KMS-11 (cell line): Measurements from ENCODE around the gene RNGTT.

ENCODE experiments used
- H2AFZ ChIP-seq: fragments of 200-600 bp; sonication (generic); 2 replicates; pipeline ENCODE4 v1.6.1; 2016; ENCODE audit warnings: antibody characterized with exemption, mixed run types, low read depth
- H3K27ac ChIP-seq: fragments of 200-600 bp; sonication (generic); 2 replicates; pipeline ENCODE4 v1.6.1; 2016; ENCODE audit warnings: mild to moderate bottlenecking, mixed run types
- H3K27me3 ChIP-seq: fragments of 200-600 bp; sonication (generic); 2 replicates; pipeline ENCODE4 v1.6.1; 2017; ENCODE audit warnings: mild to moderate bottlenecking, low read depth, mixed run types, moderate library complexity; ENCODE audit not compliant: insufficient read depth
- H3K36me3 ChIP-seq: fragments of 200-600 bp; sonication (generic); 2 replicates; pipeline ENCODE4 v1.6.1; 2017; ENCODE audit warnings: mild to moderate bottlenecking, mixed run types; ENCODE audit not compliant: insufficient read depth
- H3K4me1 ChIP-seq: fragments of 200-600 bp; sonication (generic); 2 replicates; pipeline ENCODE4 v1.6.1; 2016; ENCODE audit warnings: mild to moderate bottlenecking, low read depth, mixed run types; ENCODE audit not compliant: poor library complexity, severe bottlenecking
- H3K4me2 ChIP-seq: fragments of 200-600 bp; sonication (generic); 2 replicates; pipeline ENCODE4 v1.7.0; 2016; ENCODE audit warnings: mild to moderate bottlenecking, mixed run types
- H3K4me3 ChIP-seq: fragments of 200-600 bp; sonication (generic); IDR thresholded peaks from 2 replicates; pipeline ENCODE4 v1.6.1; 2017; ENCODE audit warnings: low read depth, low read length, mixed read lengths; ENCODE audit not compliant: insufficient read depth
- H3K79me2 ChIP-seq: fragments of 200-600 bp; sonication (generic); 2 replicates; pipeline ENCODE4 v1.6.1; 2016; ENCODE audit warnings: low read depth, mixed run types; ENCODE audit not compliant: insufficient read depth
- H3K9ac ChIP-seq: fragments of 200-600 bp; sonication (generic); 2 replicates; pipeline ENCODE4 v1.6.1; 2016; ENCODE audit warnings: mild to moderate bottlenecking, mixed run types
- H4K20me1 ChIP-seq: fragments of 200-600 bp; sonication (generic); 2 replicates; pipeline ENCODE4 v1.6.1; 2016; ENCODE audit warnings: mild to moderate bottlenecking, mixed run types; ENCODE audit not compliant: insufficient read depth
- CTCF ChIP-seq: fragments of 200-600 bp; sonication (generic); conservative IDR thresholded peaks from 2 replicates; pipeline ENCODE4 v1.6.1; 2017; ENCODE audit warnings: low read depth, mild to moderate bottlenecking, antibody characterized with exemption, low read length, moderate library complexity, mixed read lengths

Gene RNGTT

DNA sequence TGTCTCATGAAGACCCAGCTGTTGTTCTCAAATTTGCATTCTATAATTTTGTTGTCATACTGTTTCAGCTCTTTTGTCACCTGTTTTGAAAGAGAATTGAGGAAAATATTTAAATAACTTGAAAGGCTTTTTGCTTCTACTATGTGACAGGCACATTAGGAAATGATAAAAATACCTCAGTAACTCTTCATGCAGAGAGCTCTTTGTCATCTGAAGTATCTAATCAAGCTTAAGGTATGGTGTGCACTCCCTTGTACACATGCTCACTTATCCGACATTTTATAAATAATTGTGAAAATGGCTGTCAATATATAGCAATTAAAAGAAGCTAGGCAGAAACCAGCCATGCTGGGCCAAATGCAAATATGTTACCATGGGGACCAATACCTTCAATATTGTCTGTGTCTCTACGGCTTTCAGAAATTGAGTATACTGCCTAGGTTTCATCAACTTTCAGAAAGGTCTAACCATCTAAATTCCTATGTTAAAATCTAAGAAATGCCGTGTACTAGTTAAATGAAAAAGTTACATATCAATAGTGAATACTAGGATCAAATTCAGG, 349.0 kb downstream of the RNGTT start:
- H3K4me1 ChIP-seq: no peaks in the 10 kb centered on the region
- H4K20me1 ChIP-seq: no peaks in the 10 kb centered on the region
- H3K79me2 ChIP-seq: no peaks in the 10 kb centered on the region
- H3K27me3 ChIP-seq: no peaks in the 10 kb centered on the region
- no peak for TF ChIP-seq CTCF
- H3K9ac ChIP-seq: no peak overlapping the region
- no peak overlapping the region for H3K4me2 ChIP-seq
- H3K4me3 ChIP-seq: no peak overlapping the region
- H3K27ac ChIP-seq: no peak overlapping the region
- H2AFZ ChIP-seq: no peak overlapping the region
- no peaks in the 10 kb centered on the region for H3K36me3 ChIP-seq

- H2AFZ ChIP-seq: no peak overlapping the region
- TF ChIP-seq CTCF: no peak
- no peak overlapping the region for H3K4me3 ChIP-seq
- H3K4me1 ChIP-seq: no peaks in the 10 kb centered on the region
- no peaks in the 10 kb centered on the region for H3K36me3 ChIP-seq
- no peak overlapping the region for H3K4me2 ChIP-seq
- H3K79me2 ChIP-seq: no peaks in the 10 kb centered on the region
- H3K9ac ChIP-seq: no peak overlapping the region
- no peaks in the 10 kb centered on the region for H3K27me3 ChIP-seq
- no peak overlapping the region for H3K27ac ChIP-seq
- no peaks in the 10 kb centered on the region for H4K20me1 ChIP-seq
Observed at GRCh38 chr6:88612631-88613030, 350.8 kb downstream of the RNGTT start.

GRCh38 chr6:88611721-88612120, 351.7 kb downstream of the RNGTT start:
- Histone ChIP-seq H2AFZ (no peak overlapping the region), H4K20me1 (no peaks in the 10 kb centered on the region), H3K79me2 (no peaks in the 10 kb centered on the region), H3K4me3 (no peak overlapping the region), H3K36me3 (no peaks in the 10 kb centered on the region), H3K4me1 (no peaks in the 10 kb centered on the region), H3K9ac (no peak overlapping the region), H3K27me3 (no peaks in the 10 kb centered on the region), H3K27ac (no peak overlapping the region), H3K4me2 (no peak overlapping the region)
- no peak for TF ChIP-seq CTCF

DNA sequence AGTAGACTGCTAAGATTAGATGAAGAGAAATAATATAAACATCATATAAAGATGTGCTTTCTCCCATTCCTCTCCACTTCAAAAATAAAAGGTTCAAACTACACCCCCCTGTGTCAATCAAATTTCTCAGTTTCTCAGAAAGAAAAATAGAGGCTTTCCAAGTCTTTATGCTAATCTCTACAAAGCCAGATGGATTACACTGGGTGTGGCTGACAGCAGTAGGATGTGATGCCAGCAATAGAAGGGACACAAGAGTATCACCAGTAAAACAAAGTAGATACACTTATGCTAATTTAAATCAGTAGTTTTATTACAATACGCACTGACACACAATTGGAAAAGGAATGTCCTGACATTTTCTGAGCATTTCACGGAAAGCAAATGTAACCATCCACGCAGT, 353.4 kb downstream of the RNGTT start:
- H3K36me3 ChIP-seq: no peaks in the 10 kb centered on the region

More for the DNA sequence above, 353.4 kb downstream of the RNGTT start:
- Histone ChIP-seq H2AFZ (no peak overlapping the region), H3K27me3 (no peaks in the 10 kb centered on the region), H3K4me3 (no peak overlapping the region), H3K4me2 (no peak overlapping the region), H3K27ac (no peak overlapping the region), H3K4me1 (no peaks in the 10 kb centered on the region), H3K9ac (no peak overlapping the region), H3K79me2 (no peaks in the 10 kb centered on the region), H4K20me1 (no peaks in the 10 kb centered on the region)
- no peak for TF ChIP-seq CTCF
